ENCODE measurements around the gene ATP2B2. TPM values are rescaled to one million over a fixed set of nuclear protein-coding genes. Genes with fewer than 3 reads are reported as not detected.

ATP2B2 gene
- total RNA-seq, 4 donors from 2014 or later, result 0.29 to 9.5 (median 4.4) TPM

GRCh38 chr3:10510743-10511432, 5.5 kb upstream of the ATP2B2 start:
- Histone ChIP-seq H3K27me3 (no peaks in the 10 kb centered on the region), H3K4me1 (no peaks in the 10 kb centered on the region), H3K4me3 (no peak overlapping the region), H3K36me3 (no peaks in the 10 kb centered on the region), H3K27ac (no peak overlapping the region), H3K9me3 (no peaks in the 10 kb centered on the region)
- intact Hi-C loops (cut with DNase I; ENCODE audit: low total_unique reads), result no loop called here
- DNase-seq, result no peak
- TF ChIP-seq POLR2A (IDR thresholded peaks at IDR 0.05), result no peak
- TF ChIP-seq, protein P1, sequence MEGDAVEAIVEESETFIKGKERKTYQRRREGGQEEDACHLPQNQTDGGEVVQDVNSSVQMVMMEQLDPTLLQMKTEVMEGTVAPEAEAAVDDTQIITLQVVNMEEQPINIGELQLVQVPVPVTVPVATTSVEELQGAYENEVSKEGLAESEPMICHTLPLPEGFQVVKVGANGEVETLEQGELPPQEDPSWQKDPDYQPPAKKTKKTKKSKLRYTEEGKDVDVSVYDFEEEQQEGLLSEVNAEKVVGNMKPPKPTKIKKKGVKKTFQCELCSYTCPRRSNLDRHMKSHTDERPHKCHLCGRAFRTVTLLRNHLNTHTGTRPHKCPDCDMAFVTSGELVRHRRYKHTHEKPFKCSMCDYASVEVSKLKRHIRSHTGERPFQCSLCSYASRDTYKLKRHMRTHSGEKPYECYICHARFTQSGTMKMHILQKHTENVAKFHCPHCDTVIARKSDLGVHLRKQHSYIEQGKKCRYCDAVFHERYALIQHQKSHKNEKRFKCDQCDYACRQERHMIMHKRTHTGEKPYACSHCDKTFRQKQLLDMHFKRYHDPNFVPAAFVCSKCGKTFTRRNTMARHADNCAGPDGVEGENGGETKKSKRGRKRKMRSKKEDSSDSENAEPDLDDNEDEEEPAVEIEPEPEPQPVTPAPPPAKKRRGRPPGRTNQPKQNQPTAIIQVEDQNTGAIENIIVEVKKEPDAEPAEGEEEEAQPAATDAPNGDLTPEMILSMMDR (IDR thresholded peaks at IDR 0.05), result no peak

GRCh38 chr3:10510086-10510742, 4.8 kb upstream of the ATP2B2 start:
- H3K4me1 ChIP-seq, result no peaks in the 10 kb centered on the region
- no peak for DNase-seq
- H3K36me3 ChIP-seq, result no peaks in the 10 kb centered on the region
- H3K4me3 ChIP-seq, result no peak overlapping the region
- no peaks in the 10 kb centered on the region for H3K9me3 ChIP-seq
- H3K27me3 ChIP-seq, result no peaks in the 10 kb centered on the region
- no peak for TF ChIP-seq POLR2A (IDR thresholded peaks at IDR 0.05)
- TF ChIP-seq, protein P1 (IDR thresholded peaks at IDR 0.05), result no peak
- H3K27ac ChIP-seq, result no peak overlapping the region
- intact Hi-C loops (cut with DNase I; ENCODE audit: low total_unique reads), result no loop called here

DNA sequence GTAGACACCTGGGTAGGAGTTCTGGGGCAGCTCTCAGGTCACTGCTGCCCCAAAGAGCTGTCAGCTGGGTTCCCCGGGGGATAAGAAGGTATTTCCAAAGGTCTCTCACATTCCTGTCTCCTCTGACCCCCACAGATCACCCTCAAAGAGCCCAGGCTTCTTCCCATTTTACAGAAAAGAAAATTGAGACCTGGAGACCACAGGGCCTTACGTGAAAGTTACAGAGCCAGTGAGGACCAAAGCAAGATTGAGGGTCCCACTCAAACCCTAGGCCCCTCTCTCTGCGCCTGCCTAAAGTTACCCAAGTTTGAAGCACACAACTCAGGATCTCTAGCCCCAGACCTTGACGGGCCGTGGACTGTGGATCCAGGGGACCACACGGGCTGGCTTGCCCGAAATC, 3.9 kb upstream of the ATP2B2 start:
- no peaks in the 10 kb centered on the region for H3K9me3 ChIP-seq
- no peak overlapping the region for H3K27ac ChIP-seq
- no peaks in the 10 kb centered on the region for H3K36me3 ChIP-seq
- no peak for DNase-seq
- intact Hi-C loops (cut with DNase I; ENCODE audit: low total_unique reads), result no loop called here
- no peak for TF ChIP-seq POLR2A (IDR thresholded peaks at IDR 0.05)
- TF ChIP-seq, protein P1 (IDR thresholded peaks at IDR 0.05), result no peak
- no peaks in the 10 kb centered on the region for H3K4me1 ChIP-seq
- H3K4me3 ChIP-seq, result no peak overlapping the region
- H3K27me3 ChIP-seq, result no peaks in the 10 kb centered on the region

DNA sequence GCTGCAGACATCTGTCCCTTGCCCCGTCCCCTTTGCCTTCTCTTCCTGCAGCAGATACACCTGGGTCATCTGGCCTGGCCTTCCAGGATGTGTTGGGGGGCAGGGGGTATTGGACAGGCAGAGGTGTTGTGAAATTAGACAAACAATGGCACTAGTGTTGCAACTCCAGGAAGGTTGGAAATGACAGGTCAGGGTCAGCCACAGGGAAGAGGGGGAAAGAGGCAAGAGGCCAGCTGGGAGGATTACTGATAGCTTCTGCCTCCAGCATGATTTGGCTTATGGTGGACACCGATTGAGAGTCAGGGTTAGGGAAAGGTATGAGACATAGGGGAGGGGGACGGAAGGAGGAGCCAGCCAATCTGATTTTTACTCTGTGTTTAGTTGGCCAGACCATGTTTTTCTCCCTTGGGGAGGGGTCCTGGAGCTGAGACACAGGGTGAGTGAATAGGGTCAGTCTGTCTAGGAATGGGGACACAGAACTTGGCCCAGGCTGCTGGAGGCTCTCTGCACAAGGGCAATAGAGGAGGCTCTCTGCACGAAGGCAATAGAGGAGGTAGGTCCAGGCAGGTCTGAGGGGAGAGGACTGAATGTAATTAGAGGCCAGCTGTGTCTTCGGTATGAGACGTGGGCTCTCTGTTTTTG, 3.4 kb upstream of the ATP2B2 start:
- intact Hi-C loops (cut with DNase I; ENCODE audit: low total_unique reads), result no loop called here
- H3K9me3 ChIP-seq, result no peaks in the 10 kb centered on the region
- TF ChIP-seq, protein P1 (IDR thresholded peaks at IDR 0.05), result no peak
- TF ChIP-seq POLR2A (IDR thresholded peaks at IDR 0.05), result no peak
- H3K4me3 ChIP-seq, result no peak overlapping the region
- H3K4me1 ChIP-seq, result no peaks in the 10 kb centered on the region
- no peak for DNase-seq
- no peaks in the 10 kb centered on the region for H3K27me3 ChIP-seq
- no peaks in the 10 kb centered on the region for H3K36me3 ChIP-seq
- H3K27ac ChIP-seq, result no peak overlapping the region

GRCh38 chr3:10508235-10508618, 2.8 kb upstream of the ATP2B2 start:
- Histone ChIP-seq H3K4me1 (no peaks in the 10 kb centered on the region), H3K4me3 (no peak overlapping the region), H3K9me3 (no peaks in the 10 kb centered on the region), H3K27ac (no peak overlapping the region), H3K36me3 (no peaks in the 10 kb centered on the region), H3K27me3 (no peaks in the 10 kb centered on the region)
- TF ChIP-seq, protein P1 (IDR thresholded peaks at IDR 0.05), result no peak
- TF ChIP-seq POLR2A (IDR thresholded peaks at IDR 0.05), result no peak
- no peak for DNase-seq
- intact Hi-C loops (cut with DNase I; ENCODE audit: low total_unique reads), result no loop called here

Data from uterus (tissue), 4 donors.